ENCODE data around the gene SLC38A3. TPM values are rescaled to one million over a fixed set of nuclear protein-coding genes. Genes with fewer than 3 reads are reported as not detected.

SLC38A3 gene
- total and polyA plus RNA-seq, 2 donors (not counting 3 experiments of a cell fraction or from before 2014, with no cell fraction given), result 0.60 to 1.1 TPM

DNA sequence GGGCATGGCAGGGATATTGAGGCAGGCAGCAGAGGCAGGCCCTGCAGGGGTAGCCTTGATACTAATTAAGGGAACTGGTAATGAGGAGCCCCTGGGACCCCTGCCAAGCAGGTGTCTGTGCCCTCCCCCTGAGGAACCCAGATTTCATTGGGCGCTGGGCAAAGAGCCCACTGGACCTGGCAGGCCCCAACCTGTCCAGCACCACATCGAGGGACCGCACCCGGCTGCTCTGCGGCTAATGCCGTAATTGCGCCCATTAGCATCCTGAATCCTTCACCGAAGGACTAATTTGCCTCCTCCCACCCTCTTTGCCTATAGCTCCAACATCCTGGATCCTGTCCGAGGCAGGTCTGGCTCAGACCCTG, 50.2 kb downstream of the SLC38A3 start:
- BruUV-seq (replicated peaks), result no TSS peak
- Histone ChIP-seq H4K20me1 (replicated peaks; ENCODE audit: control insufficient read depth, extremely low read depth, insufficient read depth, low read length) (no peaks in the 10 kb centered on the region), H3K9me3 (replicated peaks; ENCODE audit: control insufficient read depth, insufficient read depth, low read length) (no peaks in the 10 kb centered on the region), H3K9me1 (replicated peaks; ENCODE audit: control insufficient read depth, extremely low read depth, insufficient read depth, low read length) (no peaks in the 10 kb centered on the region), H3K9ac (replicated peaks; ENCODE audit: extremely low read depth, insufficient read depth, low read length) (peak overlapping the region; percentile 59), H3K27me3 (ENCODE audit: control insufficient read depth in 2 of 2, insufficient read depth in 2 of 2, low read length in 2 of 2) (no peaks in the 10 kb centered on the region), H3K79me2 (ENCODE audit: control insufficient read depth, insufficient read depth, low read length) (peaks cover 57% of the 10 kb centered on the region), H3K4me1 (ENCODE audit: control insufficient read depth, extremely low read depth, insufficient read depth, low read length) (peaks cover 59% of the 10 kb centered on the region), H3K36me3 (ENCODE audit: control insufficient read depth in 2 of 2, extremely low read depth in 1 of 2, insufficient read depth in 2 of 2, low read length in 2 of 2) (peaks cover 16 to 63% of the 10 kb centered on the region in 2 experiments), H3K4me3 (replicated peaks in 1 of 3; ENCODE audit: insufficient read depth in 1 of 3, low read depth in 1 of 3, low read length in 3 of 3) (no peak overlapping the region), H2AFZ (ENCODE audit: low read depth, low read length) (no peak overlapping the region), H3K27ac (ENCODE audit: insufficient read depth, low read depth, low read length) (peak overlapping the region; percentile 98), H3K4me2 (ENCODE audit: insufficient read depth, low read length) (peak overlapping the region; percentile 6)
- FAIRE-seq (no peak), DNase-seq (ENCODE audit: low read depth, low spot score) (no peak)
- dilution Hi-C loops (cut with MboI; ENCODE audit: extremely low pct_ligation_motif_present, low sequenced_read_pairs) (no loop called here), intact Hi-C loops (cut with micrococcal nuclease) (loop anchor here (1.0 to 2.0 kb wide), 4 partner anchors 9 to 37 kb away; partner anchors contain the start of gene IFRD2)
- POLR2A ChIA-PET, result interaction anchor here (1.4 kb wide), 1 partner anchor 12 kb away, joined by 3 read pairs; no protein-coding TSS in a partner anchor
- TF ChIP-seq, protein P1, sequence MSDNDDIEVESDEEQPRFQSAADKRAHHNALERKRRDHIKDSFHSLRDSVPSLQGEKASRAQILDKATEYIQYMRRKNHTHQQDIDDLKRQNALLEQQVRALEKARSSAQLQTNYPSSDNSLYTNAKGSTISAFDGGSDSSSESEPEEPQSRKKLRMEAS (IDR thresholded peaks at IDR 0.05; ENCODE audit: insufficient read depth, insufficient read length), result no peak
- TF ChIP-seq POLR2A (IDR thresholded peaks at IDR 0.05; ENCODE audit: low read depth, low read length) (no peak), GATA2 (IDR thresholded peaks at IDR 0.05; ENCODE audit: insufficient read depth, insufficient read length, low read depth, low read length) (no peak), JUN (IDR thresholded peaks at IDR 0.05; ENCODE audit: borderline replicate concordance, insufficient read depth, insufficient read length, low read depth) (no peak), EZH2 (IDR thresholded peaks at IDR 0.05; ENCODE audit: borderline replicate concordance, low read depth, low read length, severe bottlenecking) (no peak), FOS (IDR thresholded peaks at IDR 0.05; ENCODE audit: borderline replicate concordance, insufficient read depth, low read length) (no peak), POLR2AphosphoS5 (IDR thresholded peaks at IDR 0.05; ENCODE audit: insufficient read depth, low read depth, low read length) (no peak), MYC (IDR thresholded peaks at IDR 0.05; ENCODE audit: low read depth, low read length) (no peak), CTCF (IDR thresholded peaks at IDR 0.05; ENCODE audit: extremely low read depth in 1 of 2, insufficient read depth in 1 of 2, low read depth in 1 of 2, low read length in 2 of 2) (no peak)
- CTCF ChIA-PET, result interaction anchor here (0.7 to 8.6 kb wide), 5 partner anchors 9 to 60 kb away, joined by 3 to 98 read pairs (median 11); partner anchors contain the start of gene GNAI2
